Cerebellar cortex (tissue), 1 donor: ENCODE data around the gene RSPH10B2.
"Not testable (repeated sequence)": the region's sequence is repeated elsewhere in the genome, so short reads cannot be mapped to it uniquely, and the experiment has no call there.

Source experiments
- DNase-seq: peaks from one replicate; pipeline ENCODE4 v3.0.0-alpha.2; 2015; ENCODE audit warnings: low spot score

RSPH10B2 gene

DNA sequence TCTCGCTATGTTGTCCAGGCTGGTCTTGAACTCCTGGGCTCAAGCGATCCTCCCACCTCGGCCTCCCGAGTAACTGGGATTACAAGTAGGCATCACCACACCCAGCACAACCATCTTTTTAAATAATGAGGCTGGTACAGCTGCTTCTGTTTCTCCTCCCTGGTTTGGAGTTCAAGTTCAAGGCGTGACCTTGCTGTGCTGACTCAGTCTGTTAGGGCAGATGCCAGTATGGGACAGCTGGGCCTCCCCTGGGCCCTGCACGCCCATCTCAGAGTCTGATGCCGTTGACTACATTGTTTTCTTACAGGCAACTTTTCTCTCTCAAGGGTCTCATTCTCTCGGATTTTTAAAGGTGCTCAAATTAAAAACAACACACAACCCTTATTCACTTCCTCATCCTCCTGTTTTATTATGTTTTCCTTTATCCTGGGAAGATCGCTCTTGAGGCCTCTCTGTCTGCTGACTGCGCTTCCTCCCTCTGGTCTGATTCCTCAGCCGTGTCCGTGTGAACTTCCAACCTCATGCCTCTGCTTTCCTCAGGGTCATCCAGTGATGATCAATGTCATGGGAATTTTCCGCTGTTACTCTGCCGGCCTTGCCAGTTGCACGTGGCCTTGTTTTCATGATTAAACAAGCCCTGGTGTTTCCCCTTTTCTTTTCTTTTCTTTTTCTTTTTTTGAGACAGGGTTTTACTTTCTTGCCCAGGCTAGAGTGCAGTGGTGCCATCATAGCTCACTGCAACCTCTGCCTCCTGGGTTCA, 38.4 kb downstream of the RSPH10B2 start:
- DNase-seq: not testable (repeated sequence)

DNA sequence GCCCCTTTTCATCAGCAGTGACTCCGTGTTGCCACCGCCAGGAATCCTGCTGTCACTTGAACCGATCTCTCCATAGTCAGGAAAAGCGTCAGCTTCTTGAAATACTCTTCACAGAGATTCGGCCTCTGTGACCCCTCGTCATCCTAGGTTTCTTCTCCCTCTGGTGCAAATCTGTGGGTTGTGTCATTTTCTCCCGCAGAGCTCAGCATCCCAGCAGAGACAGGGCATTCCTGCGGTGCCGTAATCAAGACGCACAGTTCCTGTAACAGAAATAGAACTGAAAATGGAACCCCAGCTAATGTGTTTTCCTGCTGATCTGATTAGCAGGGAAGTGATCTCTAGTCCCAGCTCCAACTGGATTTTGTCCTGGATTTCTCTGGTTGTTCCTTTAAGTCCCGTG, 40.4 kb downstream of the RSPH10B2 start:
- DNase-seq: not testable (repeated sequence)

DNA sequence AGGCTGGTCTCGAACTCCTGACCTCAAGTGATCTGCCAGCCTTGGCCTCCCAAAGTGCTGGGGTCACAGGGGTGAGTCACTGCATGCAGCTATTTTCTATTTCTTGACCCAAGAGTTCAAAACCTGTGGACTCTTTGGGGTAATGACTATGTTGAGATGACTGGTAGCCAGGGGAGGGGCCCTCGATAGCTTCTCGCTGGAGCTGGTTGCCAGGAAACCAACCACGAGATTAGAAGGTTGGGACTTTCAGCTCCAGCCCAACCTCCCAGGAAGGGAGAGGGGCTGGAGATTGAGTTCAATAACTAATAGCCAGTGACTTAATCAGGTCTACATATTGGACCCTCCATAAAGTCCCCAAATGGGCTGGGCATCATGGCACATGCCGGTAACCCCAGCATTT, 43.3 kb downstream of the RSPH10B2 start:
- DNase-seq: not testable (repeated sequence)

DNA sequence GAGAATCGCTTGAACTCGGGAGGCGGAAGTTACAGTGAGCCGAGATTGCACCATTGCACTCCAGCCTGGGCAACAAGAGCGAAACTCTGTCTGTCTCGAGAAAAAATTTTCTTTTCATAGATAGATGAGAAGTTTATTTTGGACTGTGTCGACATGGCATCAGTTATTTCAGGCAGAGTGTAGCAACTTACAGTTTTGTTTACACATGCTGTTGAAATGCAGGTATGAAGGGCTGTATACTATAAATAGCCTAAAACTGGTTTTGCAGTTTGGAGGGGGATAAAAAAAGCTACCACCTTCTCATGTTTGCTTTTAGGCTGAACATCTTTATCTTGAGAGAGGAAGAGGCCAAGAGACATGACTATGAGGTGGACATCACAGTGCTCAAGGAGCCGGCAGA, 44.1 kb downstream of the RSPH10B2 start:
- DNase-seq: not testable (repeated sequence)

DNA sequence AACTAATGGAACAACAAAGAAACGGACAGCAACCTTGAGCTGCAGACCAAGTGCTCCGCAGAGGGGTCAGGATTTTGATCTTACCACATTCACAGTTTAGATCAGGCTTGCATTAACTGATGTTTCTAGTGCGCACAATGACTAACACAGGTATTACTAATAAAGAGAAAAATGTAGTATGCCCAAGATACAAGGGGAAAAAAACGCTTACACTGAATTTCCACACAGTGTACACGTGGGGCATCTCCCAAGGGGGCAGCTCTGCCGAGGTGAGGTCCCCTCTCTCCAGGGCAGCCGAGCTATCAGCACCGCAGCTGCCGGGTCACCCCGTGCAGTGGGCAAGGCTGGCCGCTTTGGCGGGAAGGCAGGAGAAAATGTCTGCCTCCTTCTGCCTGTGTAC, 46.0 kb downstream of the RSPH10B2 start:
- not testable (repeated sequence) for DNase-seq

DNA sequence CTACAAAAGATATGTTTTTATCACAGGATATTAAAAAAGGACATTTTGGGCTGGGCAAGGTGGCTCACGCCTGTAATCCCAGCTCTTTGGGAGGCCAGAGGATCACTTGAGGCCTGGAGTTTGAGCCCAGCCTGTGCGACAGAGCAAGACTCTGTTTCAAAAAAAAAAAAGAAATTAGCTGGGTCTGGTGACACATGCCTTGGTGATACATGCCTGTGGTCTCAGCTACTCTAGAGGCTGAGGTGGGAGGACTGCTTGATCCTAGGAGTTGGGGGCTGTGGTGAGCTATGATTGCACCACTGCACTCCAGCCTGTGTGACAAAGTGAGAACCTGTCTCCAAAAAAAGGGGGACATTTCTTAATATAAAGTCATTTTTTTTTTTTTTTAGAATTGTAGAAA, 46.4 kb downstream of the RSPH10B2 start:
- DNase-seq: not testable (repeated sequence)

DNA sequence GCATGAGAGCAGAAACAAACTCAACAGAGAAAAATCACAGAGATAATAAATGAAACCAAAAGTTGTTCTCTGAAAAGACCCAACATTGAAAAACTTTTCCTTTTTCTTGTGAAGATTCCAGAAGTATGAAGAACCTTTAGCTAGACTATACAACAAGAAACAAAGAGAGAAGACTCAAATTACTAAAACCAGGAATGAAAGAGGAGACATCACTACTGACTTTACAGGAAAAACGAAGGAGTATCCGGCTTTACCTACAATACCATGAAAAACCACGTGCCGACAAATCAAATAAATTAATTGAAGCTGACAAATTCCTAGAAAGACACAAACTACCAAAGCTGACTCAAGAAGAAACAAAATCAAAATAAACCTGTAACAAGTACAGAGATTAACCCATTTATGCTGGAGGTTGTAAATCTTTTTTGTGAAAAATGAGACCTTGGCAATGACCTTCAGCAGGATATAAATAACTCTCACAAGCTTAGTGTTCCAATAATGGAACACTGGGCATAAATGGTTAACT, 53.6 kb downstream of the RSPH10B2 start:
- not testable (repeated sequence) for DNase-seq

DNA sequence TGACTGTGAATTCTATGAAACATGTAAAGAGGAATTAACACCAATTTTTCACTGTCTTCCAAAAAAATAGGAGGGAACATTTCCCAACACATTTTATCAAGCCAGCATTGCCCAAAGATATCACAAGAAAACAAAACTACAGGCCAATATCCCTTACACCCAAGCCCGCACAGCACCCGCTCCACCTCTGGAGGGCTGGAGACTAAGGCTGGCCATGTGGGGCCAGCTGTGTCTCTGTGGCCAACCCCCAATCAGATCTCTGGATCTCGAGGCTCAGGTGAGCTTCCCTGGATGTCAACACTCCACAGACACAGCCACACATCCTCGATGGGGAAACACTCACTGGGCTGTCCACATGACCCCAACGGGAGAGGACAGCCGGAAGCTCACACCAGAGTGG, 54.1 kb downstream of the RSPH10B2 start:
- DNase-seq: not testable (repeated sequence)

DNA sequence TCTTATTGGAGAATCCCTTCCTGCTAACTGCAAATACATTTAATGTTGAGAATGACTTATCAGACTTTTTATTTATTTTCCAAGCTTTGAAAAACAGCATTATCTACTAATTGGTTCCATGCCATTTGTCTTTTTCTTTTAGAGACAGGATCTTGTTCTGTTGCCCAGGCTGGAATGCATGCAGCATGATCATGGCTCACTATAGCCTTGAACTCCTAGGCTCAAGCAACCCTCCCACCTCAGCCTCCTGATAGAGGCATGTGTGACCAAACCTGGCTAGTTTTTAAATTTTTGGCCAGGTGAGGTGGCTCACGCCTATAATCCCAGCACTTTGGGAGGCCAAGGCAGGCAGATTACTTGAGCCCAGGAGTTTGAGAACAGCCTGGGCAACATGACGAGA, 59.1 kb downstream of the RSPH10B2 start:
- DNase-seq: not testable (repeated sequence)

DNA sequence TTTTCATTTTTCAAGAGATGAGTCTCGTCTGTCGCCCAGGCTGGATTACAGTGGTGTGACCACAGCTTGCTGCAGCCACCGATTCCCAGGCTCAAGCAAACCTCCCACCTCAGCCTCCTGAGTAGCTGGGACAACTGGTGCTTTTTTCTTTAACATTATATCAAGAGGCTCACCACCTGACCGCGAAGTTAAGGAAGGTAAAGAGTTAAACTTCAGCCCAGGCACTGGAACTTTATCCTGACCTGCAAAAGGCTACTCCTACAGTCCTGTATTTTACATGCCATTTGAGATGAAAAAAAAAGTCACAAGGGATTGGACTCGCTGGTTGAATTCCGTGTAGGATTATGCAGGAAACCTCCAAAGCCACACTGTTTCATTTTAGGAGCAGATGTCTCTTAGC, 61.6 kb downstream of the RSPH10B2 start:
- DNase-seq: not testable (repeated sequence)

DNA sequence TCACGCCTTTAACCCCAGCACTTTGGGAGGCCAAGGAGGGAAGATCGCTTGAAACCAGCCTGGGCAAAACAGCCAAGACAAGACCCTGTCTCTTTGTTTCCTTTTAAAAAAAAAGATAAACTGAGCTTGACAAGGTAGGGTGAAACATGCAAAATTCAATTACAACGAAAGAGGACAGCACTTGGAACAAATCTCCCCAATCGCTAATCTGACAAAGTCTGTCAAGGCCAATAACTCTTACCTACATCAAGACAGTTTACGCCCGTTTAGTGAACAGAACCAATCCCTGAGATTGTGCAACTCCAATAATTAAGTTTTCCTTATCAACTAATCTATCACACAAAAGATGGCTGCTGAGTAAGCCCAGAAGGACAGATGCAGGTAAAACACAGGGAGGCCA, 67.7 kb downstream of the RSPH10B2 start:
- DNase-seq: not testable (repeated sequence)

DNA sequence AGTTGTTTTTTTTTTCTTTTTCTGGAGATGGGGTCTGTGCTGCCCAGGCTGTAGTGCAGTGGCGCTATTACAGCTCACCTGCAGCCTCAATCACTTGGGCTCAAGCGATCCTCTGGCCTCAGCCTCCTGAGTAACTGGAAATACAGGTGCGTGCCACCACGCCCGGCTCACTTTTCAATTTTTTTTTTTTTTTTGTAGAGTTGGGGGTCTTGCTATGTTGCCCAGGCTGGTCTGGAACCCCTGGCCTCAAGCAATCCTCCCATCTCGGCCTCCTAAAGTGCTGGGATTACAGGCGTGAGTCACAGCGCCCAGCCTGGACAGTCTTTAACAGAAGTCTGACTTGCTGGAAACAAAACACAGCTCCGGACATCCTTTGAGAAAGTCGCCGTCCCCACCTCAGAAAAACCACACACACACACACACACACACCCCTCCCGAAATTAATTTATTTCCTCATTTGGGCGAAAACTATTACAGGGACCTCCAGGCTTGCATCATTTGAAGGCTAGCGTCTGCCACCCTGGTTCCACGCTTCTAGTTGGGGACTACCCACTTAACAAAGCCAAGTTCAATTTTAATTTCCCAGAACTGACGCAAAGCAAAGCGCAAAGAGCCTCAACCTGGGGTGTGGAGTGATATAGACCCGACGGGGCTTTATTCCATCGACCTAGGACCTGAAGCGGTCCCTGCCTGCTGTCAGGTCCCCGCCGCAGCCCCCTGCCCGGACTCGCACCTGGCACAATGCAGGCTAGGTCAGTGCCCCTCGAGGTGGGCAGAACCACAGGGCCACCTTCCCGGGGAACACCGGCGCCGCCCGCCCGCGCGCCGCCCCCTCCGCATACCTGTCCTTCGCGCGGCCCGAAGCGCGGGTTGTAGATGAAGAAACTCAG, 71.6 kb downstream of the RSPH10B2 start:
- DNase-seq: not testable (repeated sequence)

DNA sequence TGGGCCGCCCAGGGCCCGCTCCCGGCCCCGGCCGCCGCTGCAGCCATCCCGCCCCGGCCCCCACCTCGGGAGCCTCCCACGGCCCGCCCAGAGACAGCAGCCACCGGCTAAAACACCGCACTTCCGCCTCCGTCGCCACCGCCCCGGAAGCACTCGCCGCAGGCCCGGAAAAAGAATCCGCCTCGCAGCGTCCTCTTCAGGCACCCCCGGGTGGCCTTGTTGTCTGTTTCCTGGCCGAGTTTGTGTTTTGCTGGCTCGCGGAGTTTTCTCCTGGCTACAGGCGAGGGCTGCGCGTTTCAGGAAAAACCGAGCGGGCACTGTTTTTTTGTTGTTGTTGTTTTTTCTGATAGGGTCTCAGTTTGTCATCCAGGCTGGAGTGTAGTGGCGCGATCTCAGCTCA, 72.2 kb downstream of the RSPH10B2 start, which contains the start of gene CCZ1B:
Gene CCZ1B, minus strand, starts transcription at position 125 of the 400 bp plus-strand sequence. Its CDS starts 78 bp downstream, at position 47.
- peak; percentile 81 for DNase-seq

DNA sequence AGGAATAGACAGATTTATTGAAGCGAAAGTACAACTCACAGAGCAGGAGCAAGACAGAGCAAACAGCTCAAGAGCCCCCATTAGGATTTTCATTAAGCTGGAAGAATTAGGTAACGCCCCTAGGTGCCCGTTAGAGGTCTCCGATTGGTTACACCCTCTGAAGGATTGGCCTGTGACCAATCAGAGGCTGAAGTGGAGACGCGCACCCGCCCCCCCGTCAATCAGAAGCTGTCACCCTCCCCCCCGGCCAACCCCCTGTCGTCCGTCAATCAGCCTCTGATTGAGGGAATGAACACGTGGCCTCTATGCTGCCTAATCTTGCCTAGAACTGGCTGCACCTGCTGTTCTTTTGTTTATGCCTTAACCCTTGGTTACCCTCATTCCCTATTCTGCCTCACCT, 73.3 kb downstream of the RSPH10B2 start:
- DNase-seq: not testable (repeated sequence)

DNA sequence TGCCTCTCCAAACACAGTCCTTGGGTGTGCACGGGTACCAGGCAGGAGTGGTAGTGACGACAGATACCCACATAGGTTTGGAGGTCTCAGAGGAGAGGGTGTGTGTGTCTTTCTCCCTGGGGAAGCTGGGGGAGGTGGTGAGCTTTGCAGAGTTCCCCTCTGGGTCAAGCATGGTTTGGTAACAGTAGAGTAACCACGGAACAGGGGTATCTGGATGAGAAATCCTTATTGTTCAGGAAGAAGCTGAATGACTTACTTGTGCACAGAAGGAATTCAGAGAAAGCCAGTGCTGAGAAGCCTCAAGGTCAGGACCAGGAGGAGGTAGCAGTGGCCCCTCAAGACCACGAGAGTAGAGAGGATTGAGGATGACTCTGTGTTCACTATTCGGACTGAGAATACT, 75.7 kb downstream of the RSPH10B2 start:
- DNase-seq: not testable (repeated sequence)

DNA sequence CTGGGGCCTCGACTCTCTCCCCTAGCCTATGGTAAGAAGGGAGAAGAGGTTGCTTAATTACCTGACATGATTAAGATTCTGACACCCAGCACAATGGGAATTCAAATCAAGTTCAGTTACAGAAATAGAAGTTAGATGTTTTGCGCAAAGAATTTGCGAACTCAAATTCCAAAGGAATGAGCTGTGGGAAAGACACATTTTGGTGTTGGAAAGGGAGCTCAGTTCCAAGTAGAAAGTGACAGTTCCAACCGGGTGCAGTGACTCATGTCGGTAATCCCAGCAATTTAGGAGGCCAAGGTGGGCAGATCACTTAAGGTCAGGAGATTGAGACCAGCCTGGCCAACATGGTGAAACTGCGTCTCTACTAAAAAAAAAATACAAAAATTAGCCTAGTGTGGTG, 76.1 kb downstream of the RSPH10B2 start:
- not testable (repeated sequence) for DNase-seq

DNA sequence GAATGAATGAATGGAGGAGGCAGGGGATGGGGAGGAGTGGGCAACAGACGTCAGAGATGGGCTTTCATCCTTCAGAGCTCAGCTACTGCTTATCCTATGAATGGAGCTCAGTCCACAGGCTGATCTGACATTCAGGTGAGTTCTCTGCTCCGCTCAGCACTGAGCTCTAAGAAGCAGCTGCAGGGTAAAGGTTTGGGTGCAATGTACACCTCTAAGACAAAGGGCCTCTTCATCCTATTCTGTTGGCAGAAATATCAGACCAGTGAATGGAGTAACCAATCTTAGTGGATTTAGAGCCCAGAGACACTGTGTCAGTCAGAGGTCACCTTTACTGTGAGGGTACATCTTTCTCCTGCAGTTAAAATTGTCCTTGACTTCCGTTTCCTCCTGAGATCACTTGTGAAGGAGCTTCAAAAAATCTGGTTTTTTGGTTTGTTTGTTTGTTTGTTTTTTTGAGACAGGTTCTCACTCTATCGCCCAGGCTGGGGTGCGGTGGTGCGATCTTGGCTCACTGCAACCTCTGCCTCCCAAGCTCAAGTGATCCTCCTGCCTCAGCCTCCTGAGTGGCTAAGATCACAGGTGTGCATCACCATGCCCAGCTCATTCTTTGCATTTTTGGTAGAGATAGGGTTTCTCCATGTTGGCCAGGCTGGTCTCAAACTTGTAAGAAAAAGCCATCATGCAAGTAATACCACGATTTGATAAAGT, 77.3 kb downstream of the RSPH10B2 start:
- DNase-seq: no peak

DNA sequence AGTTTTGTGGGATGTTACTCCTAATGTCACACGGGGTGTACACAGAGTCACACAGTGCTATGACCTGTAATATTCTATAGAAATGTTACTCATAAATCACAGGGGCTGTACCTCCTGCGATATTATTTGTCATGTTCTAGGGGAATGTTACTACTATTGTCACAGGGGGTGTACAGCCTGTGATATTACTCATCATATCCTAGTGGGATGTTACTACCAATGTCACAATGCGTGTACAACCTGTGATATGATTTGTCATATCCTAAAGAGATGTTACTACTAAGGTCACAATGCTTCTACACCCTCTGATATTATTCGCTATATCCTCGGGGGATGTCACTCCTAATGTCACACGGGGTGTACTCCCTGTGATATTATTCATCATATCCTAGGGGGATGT, 79.7 kb downstream of the RSPH10B2 start:
- no peak for DNase-seq

DNA sequence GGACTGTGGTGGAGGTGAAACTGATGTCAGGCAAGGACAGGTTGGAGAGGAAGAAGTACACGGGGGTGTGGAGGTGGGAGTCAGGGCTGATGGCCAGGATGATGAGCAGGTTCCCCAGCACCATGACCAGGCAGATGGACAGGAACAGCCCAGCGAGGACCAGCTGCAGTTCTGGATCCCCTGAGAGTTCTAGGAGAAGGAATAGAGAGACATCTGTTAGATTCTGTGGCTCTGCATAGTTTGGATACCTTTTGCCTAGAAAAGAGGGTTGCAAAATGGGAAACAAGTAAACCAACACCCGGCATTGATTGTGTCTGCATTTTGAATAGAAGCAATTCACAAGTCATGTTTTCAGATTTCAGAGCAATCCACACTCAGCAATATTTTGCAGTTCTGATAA, 81.6 kb downstream of the RSPH10B2 start:
- DNase-seq: not testable (repeated sequence)

DNA sequence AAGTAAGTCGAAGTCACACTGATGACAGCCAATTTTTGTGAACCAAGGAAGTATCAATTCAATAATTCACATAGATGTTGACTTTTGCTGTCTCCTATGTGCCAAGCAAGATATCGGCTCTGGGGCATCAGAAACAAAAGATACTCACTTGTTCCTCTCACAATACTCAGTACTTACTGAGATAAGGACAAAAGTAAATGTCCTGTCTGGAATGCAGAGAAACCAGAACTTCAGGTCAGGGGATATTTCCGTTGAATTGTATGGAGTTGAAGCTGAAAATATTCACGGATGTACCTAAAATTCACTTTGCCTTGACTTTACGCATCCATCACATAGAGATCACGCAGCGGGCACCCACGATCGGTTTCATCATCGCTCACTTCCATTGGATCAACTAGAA, 83.2 kb downstream of the RSPH10B2 start:
- DNase-seq: not testable (repeated sequence)

DNA sequence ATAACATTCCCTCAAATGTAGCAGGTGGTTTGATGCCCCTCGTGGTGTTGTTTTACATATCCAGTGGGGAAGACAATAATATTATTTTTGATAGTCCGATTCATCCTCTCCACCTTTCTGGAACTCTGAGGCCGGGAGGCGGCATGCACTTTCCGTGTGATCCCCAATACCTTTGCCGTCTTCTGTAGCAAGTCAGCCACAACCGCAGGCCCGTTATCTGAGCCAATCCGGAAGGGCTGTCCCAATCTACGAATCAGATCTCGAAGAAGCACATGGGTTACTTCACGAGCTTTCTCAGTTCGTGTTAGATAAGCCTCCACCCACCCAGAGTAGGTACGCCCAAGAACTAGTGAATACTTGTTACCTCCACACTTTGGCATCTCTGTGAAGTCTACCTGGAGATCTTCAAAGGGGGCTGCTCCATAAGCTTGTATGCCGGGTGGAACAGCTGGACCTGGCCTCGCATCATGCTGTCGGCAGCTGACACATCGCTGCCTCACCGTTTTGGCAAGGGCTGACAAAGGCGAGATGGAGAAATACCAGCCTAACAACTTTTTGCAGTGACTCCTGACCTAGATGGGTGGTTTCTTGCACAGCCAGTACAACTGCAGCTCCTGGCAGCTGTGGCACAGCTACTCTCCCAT, 88.5 kb downstream of the RSPH10B2 start:
- not testable (repeated sequence) for DNase-seq
